Hepatocyte (in vitro differentiated cells): ENCODE results near the gene C6orf141.

Experiments used
- CTCF ChIP-seq: fragments of 200-600 bp; sonication (generic); IDR thresholded peaks from 2 replicates; pipeline ENCODE4 v1.5.1; 2016; ENCODE audit warnings: antibody characterized with exemption, mild to moderate bottlenecking; ENCODE audit not compliant: poor library complexity
- EZH2phosphoT487 ChIP-seq: fragments of 200-600 bp; sonication (generic); IDR thresholded peaks from one replicate; pipeline ENCODE4 v1.6.1; 2018; ENCODE audit warnings: antibody characterized with exemption, mild to moderate bottlenecking, low read depth, moderate library complexity; ENCODE audit not compliant: unreplicated experiment, severe bottlenecking

- TF ChIP-seq CTCF (no peak), EZH2phosphoT487 (no peak)
These were observed 32.5 kb upstream of the C6orf141 start for GRCh38 chr6:49517919-49518318.
